ENCODE data around the gene CEMIP. TPM values are rescaled to one million over a fixed set of nuclear protein-coding genes. Genes with fewer than 3 reads are reported as not detected.

Gene CEMIP
- total and polyA plus RNA-seq, 2 of the 4 experiments (the other 2 are of a cell fraction), result 63.8 to 78.0 TPM

DNA sequence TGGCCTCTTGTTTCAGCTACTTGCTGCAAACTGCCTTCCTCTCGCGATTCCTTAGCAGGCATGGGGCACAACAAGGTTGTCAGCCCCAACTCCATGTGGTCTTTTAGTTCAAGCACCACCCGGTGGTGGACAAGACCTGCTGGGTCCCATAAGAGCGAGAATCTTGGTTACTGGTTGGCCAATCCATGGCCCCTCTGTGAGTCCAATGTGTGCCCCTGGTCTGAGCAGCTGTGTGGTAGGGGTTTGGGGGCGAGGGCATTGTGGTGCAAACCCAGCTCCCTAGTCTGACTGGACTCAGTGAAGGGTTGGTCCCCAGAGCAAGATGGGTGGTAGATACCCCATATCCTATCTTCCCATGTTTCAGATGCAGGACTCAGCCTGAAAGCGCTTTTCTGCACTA, 161.7 kb downstream of the CEMIP start:
- CTCF ChIA-PET, result no interaction called here
- H3K36me3 ChIP-seq (ENCODE audit: control insufficient read depth, insufficient read depth, low read length), result peaks cover 89% of the 10 kb centered on the region

More for the DNA sequence above, 161.7 kb downstream of the CEMIP start:
- no peak overlapping the region for H4K91ac ChIP-seq (ENCODE audit: insufficient read depth, low read depth, low read length)
- in situ Hi-C loops (cut with MboI; ENCODE audit: low sequenced_read_pairs), result no loop called here
- no peak overlapping the region for H4K8ac ChIP-seq (ENCODE audit: low read depth in 2 of 2, low read length in 2 of 2)
- H3K18ac ChIP-seq (ENCODE audit: low read depth, low read length), result no peak overlapping the region
- 0 out of 4 replicates have a peak, but pooled peaks cover 0 to 4% of the 10 kb centered on the region in 2 experiments for H3K79me1 ChIP-seq (ENCODE audit: low read depth in 1 of 2, low read length in 2 of 2)
- intact Hi-C loops (cut with micrococcal nuclease), result no loop called here
- peaks cover 19% of the 10 kb centered on the region; the same call in 1 of the 2 replicates for H3K9me1 ChIP-seq (ENCODE audit: insufficient read depth, low read length)
- no peak overlapping the region for H2BK120ac ChIP-seq (ENCODE audit: low read depth, low read length)
- dilution Hi-C loops (cut with HindIII; ENCODE audit: low sequenced_read_pairs, unreplicated experiment), result no loop called here
- no peak overlapping the region for H2BK5ac ChIP-seq (ENCODE audit: low read depth, low read length, poor library complexity, severe bottlenecking)
- H2AFZ ChIP-seq (replicated peaks; ENCODE audit: low read length, poor library complexity), result peak overlapping the region; percentile 5
- H3K56ac ChIP-seq (ENCODE audit: extremely low read depth, insufficient read depth, low read length), result no peak overlapping the region
- no peak overlapping the region for H3K14ac ChIP-seq (replicated peaks; ENCODE audit: low read depth, low read length)
- no peak overlapping the region for H3K4me3 ChIP-seq (ENCODE audit: insufficient read depth, low read depth, low read length)
- no peak for TF ChIP-seq CHD1 (IDR thresholded peaks at IDR 0.05; ENCODE audit: low read depth, low read length)
- H3K9me3 ChIP-seq (ENCODE audit: control insufficient read depth, insufficient read depth, low read length), result no peaks in the 10 kb centered on the region
- H3K4me2 ChIP-seq (ENCODE audit: low read depth, low read length), result no peak overlapping the region
- no peak overlapping the region for H2BK20ac ChIP-seq (ENCODE audit: low read depth, low read length)
- DNase-seq (no peak), ATAC-seq (ENCODE audit: low read depth) (no peak)
- no TSS peak for BruUV-seq (replicated peaks)
- peaks cover 29% of the 10 kb centered on the region for H4K20me1 ChIP-seq (ENCODE audit: insufficient read depth, low read length)
- no peak overlapping the region for H2BK15ac ChIP-seq (ENCODE audit: low read depth, low read length)
- H3K4me1 ChIP-seq (ENCODE audit: control insufficient read depth, insufficient read depth, low read length), result no peaks in the 10 kb centered on the region
- H3K23ac ChIP-seq (ENCODE audit: low read depth, low read length), result no peak overlapping the region
- no peak overlapping the region for H4K5ac ChIP-seq (ENCODE audit: low read depth, low read length)
- H2AK9ac ChIP-seq (replicated peaks; ENCODE audit: low read depth, low read length, poor library complexity), result peak overlapping the region; percentile 15
- no peak overlapping the region for H3K4ac ChIP-seq (ENCODE audit: low read depth, low read length)
- no peak overlapping the region for H3K27ac ChIP-seq (ENCODE audit: insufficient read depth, low read length)
- H3K9ac ChIP-seq (ENCODE audit: low read depth, low read length), result no peak overlapping the region
- H3K27me3 ChIP-seq (ENCODE audit: control insufficient read depth, insufficient read depth, low read length), result no peaks in the 10 kb centered on the region
- POLR2A ChIA-PET (ENCODE audit: unreplicated experiment), result no interaction called here
- no peak overlapping the region for H2AK5ac ChIP-seq (ENCODE audit: low read depth, low read length)
- WGBS, 2 experiments (ENCODE audit: extremely low coverage in 2 of 2, insufficient read length in 1 of 2), result 60% methylated on average over 1 of the region's 6 CpGs; no CpG with 5 or more reads in 1 of the 2 experiments

Data from IMR-90 (cell line).